H1 (cell line): Measurements from ENCODE around the gene MBNL1. TPM values are rescaled to one million over a fixed set of nuclear protein-coding genes. Genes with fewer than 3 reads are reported as not detected.

ENCODE experiments used
- CTCF ChIA-PET: fragments of 300-600 bp; sonication (Branson Sonifier 250); formaldehyde crosslinking; loops from one replicate; lab custom pipeline; 2021; ENCODE audit not compliant: partially characterized antibody; lab: Charles Lee
- POLR2A ChIA-PET: fragments of 300-600 bp; sonication (Branson Sonifier 250); formaldehyde crosslinking; loops from one replicate; lab custom pipeline; 2021; ENCODE audit warnings: inconsistent platforms; ENCODE audit not compliant: partially characterized antibody; lab: Charles Lee
- DNase-seq, 2 experiments: peaks; one replicate each; pipeline versions ENCODE4 v3.0.0 to v3.0.0-alpha.2; 2010 to 2022; ENCODE audit warnings: low spot score in 2 of 2, low read depth in 1 of 2, mixed read lengths in 1 of 2
- FAIRE-seq: peaks from 2 replicates; lab custom pipeline; 2011; peaks lifted over from hg19 to GRCh38; lab: Jason Lieb, UNC
- H2AFZ ChIP-seq: 2 replicates; pipeline ENCODE4 v1.8.1; 2012; ENCODE audit warnings: low read length, inconsistent platforms
- H2AK5ac ChIP-seq: 2 replicates; pipeline ENCODE4 v1.6.1; 2013; ENCODE audit warnings: low read depth, low read length
- H2BK120ac ChIP-seq: replicated peaks from 2 replicates; pipeline ENCODE3; 2013; ENCODE audit warnings: low read depth, low read length, inconsistent platforms
- H2BK12ac ChIP-seq: 2 replicates; pipeline ENCODE4 v1.6.1; 2013; ENCODE audit warnings: low read depth, low read length
- H2BK15ac ChIP-seq: 2 replicates; pipeline ENCODE4 v1.6.1; 2013; ENCODE audit warnings: low read length
- H2BK20ac ChIP-seq: 2 replicates; pipeline ENCODE4 v1.6.1; 2013; ENCODE audit warnings: low read length
- H2BK5ac ChIP-seq: 2 replicates; pipeline ENCODE4 v1.6.1; 2013; ENCODE audit warnings: low read depth, low read length
- H3K14ac ChIP-seq: 2 replicates; pipeline ENCODE4 v1.6.1; 2013; ENCODE audit warnings: inconsistent platforms; ENCODE audit not compliant: insufficient read length
- H3K18ac ChIP-seq: 2 replicates; pipeline ENCODE4 v1.6.1; 2013; ENCODE audit warnings: low read length; ENCODE audit errors: extremely low read depth
- H3K23ac ChIP-seq: 2 replicates; pipeline ENCODE4 v1.6.1; 2013; ENCODE audit warnings: inconsistent platforms; ENCODE audit not compliant: insufficient read length
- H3K23me2 ChIP-seq: 2 replicates; pipeline ENCODE4 v1.6.1; 2013; ENCODE audit warnings: low read depth, low read length
- H3K27ac ChIP-seq: 2 replicates; pipeline ENCODE4 v1.6.1; 2011; ENCODE audit warnings: low read depth, low read length, inconsistent platforms
- H3K27me3 ChIP-seq, 4 experiments: replicated peaks in 1 of 4; 1 replicate in 1 of 4; 2 replicates in 3 of 4; pipeline versions ENCODE4 v1.6.1 to v1.8.1; 2011 to 2013; ENCODE audit warnings: low read length in 3 of 4, mild to moderate bottlenecking in 3 of 4, inconsistent platforms in 2 of 4, mixed read lengths in 2 of 4, moderate library complexity in 1 of 4; ENCODE audit not compliant: control insufficient read depth in 3 of 4, insufficient read depth in 3 of 4; ENCODE audit errors: extremely low read depth in 1 of 4
- H3K36me3 ChIP-seq, 4 experiments: 2 replicates each; pipeline versions ENCODE4 v1.6.1 to v1.8.1; 2011 to 2013; ENCODE audit warnings: mild to moderate bottlenecking in 4 of 4, low read length in 3 of 4, moderate library complexity in 2 of 4, control low read depth in 1 of 4, inconsistent platforms in 1 of 4; ENCODE audit not compliant: insufficient read depth in 4 of 4, control insufficient read depth in 2 of 4
- H3K4ac ChIP-seq: replicated peaks from 2 replicates; pipeline ENCODE3; 2013; ENCODE audit warnings: low read length, low read depth, mixed read lengths, inconsistent platforms; ENCODE audit not compliant: insufficient read length
- H3K4me1 ChIP-seq, 4 experiments: replicated peaks in 1 of 4; 1 replicate in 1 of 4; 2 replicates in 3 of 4; pipeline versions ENCODE4 v1.6.1 to v1.8.1; 2011 to 2013; ENCODE audit warnings: low read length in 3 of 4, inconsistent platforms in 2 of 4, mixed read lengths in 1 of 4; ENCODE audit not compliant: insufficient read depth in 4 of 4, control insufficient read depth in 3 of 4
- H3K4me2 ChIP-seq, 2 experiments: 2 replicates each; pipeline versions ENCODE4 v1.6.1 to v1.8.1; 2011 to 2013; ENCODE audit warnings: low read depth in 2 of 2, low read length in 2 of 2, control low read depth in 1 of 2, inconsistent platforms in 1 of 2, mild to moderate bottlenecking in 1 of 2; ENCODE audit not compliant: insufficient read depth in 1 of 2
- H3K4me3 ChIP-seq, 4 experiments: fragments of 200-600, 300-600 bp in 1 of 4; sonication (generic), shearing (Covaris generic), sonication (Bioruptor Twin) in 1 of 4; 2 replicates each; pipeline versions ENCODE4 v1.5.1 to v1.8.1; 2011 to 2016; ENCODE audit warnings: low read length in 4 of 4, low read depth in 3 of 4, control low read depth in 2 of 4, inconsistent platforms in 2 of 4, mild to moderate bottlenecking in 2 of 4, mixed read lengths in 1 of 4, moderate library complexity in 1 of 4; ENCODE audit not compliant: insufficient read depth in 2 of 4; ENCODE audit errors: extremely low read depth in 1 of 4
- H3K56ac ChIP-seq: replicated peaks from 2 replicates; pipeline ENCODE3; 2013; ENCODE audit warnings: low read depth, mild to moderate bottlenecking, mixed read lengths, low read length, inconsistent platforms; ENCODE audit not compliant: insufficient read length
- H3K79me1 ChIP-seq: 2 replicates; pipeline ENCODE4 v1.6.1; 2013; ENCODE audit warnings: low read depth, low read length, control low read depth
- H3K79me2 ChIP-seq, 2 experiments: 2 replicates each; pipeline versions ENCODE4 v1.6.1 to v1.8.1; 2012 to 2013; ENCODE audit warnings: low read length in 2 of 2, mild to moderate bottlenecking in 2 of 2, inconsistent platforms in 1 of 2; ENCODE audit not compliant: insufficient read depth in 2 of 2, control insufficient read depth in 1 of 2
- H3K9ac ChIP-seq, 4 experiments: replicated peaks in 1 of 4; 1 replicate in 1 of 4; 2 replicates in 3 of 4; pipeline versions ENCODE4 v1.6.1 to v1.8.1; 2011 to 2013; ENCODE audit warnings: low read depth in 3 of 4, low read length in 3 of 4, control low read depth in 2 of 4, mild to moderate bottlenecking in 2 of 4, moderate library complexity in 2 of 4, inconsistent platforms in 1 of 4; ENCODE audit errors: extremely low read depth in 1 of 4
- H3K9me3 ChIP-seq, 2 experiments: 2 replicates each; pipeline versions ENCODE4 v1.6.1 to v1.8.1; 2012 to 2013; ENCODE audit warnings: mild to moderate bottlenecking in 2 of 2, moderate library complexity in 2 of 2, control low read depth in 1 of 2, inconsistent platforms in 1 of 2, low read depth in 1 of 2, low read length in 1 of 2, mixed read lengths in 1 of 2; ENCODE audit not compliant: insufficient read depth in 2 of 2
- H4K20me1 ChIP-seq, 2 experiments: replicated peaks in 1 of 2; 2 replicates each; pipeline versions ENCODE3 to v1.8.1; 2011 to 2013; ENCODE audit warnings: inconsistent platforms in 2 of 2, low read length in 2 of 2, mild to moderate bottlenecking in 1 of 2; ENCODE audit not compliant: insufficient read depth in 2 of 2, control insufficient read depth in 1 of 2
- H4K5ac ChIP-seq: 2 replicates; pipeline ENCODE4 v1.6.1; 2013; ENCODE audit warnings: low read length, low read depth, mixed read lengths, inconsistent platforms; ENCODE audit not compliant: insufficient read length
- H4K8ac ChIP-seq: 2 replicates; pipeline ENCODE4 v1.8.0; 2013; ENCODE audit warnings: mild to moderate bottlenecking, moderate library complexity, low read length, inconsistent platforms; ENCODE audit not compliant: insufficient read depth; ENCODE audit errors: extremely low read depth
- H4K91ac ChIP-seq: replicated peaks from 2 replicates; pipeline ENCODE3; 2013; ENCODE audit warnings: low read length, mixed read lengths, inconsistent platforms; ENCODE audit not compliant: insufficient read length
- BRCA1 ChIP-seq: IDR thresholded peaks from 2 replicates; pipeline ENCODE4 v1.6.1; 2012; ENCODE audit warnings: low read depth, low read length, improper control_type of control experiment
- FOSL1 ChIP-seq: IDR thresholded peaks from 2 replicates; pipeline ENCODE4 v1.6.1; 2011; ENCODE audit warnings: mild to moderate bottlenecking, low read depth, low read length, moderate library complexity; ENCODE audit not compliant: insufficient read depth
- RAD21 ChIP-seq, 2 experiments: IDR thresholded peaks in 1 of 2; conservative IDR thresholded peaks in 1 of 2; 2 replicates each; pipeline ENCODE4 v1.6.1; 2011; ENCODE audit warnings: low read depth in 2 of 2, low read length in 2 of 2, improper control_type of control experiment in 1 of 2, inconsistent platforms in 1 of 2, mild to moderate bottlenecking in 1 of 2, moderate library complexity in 1 of 2
- RNF2 ChIP-seq: fragments of 200-900, 300-1000 bp; sonication (generic); IDR thresholded peaks from 2 replicates; pipeline ENCODE4 v1.7.1; 2016; ENCODE audit warnings: borderline replicate concordance, low read depth, mild to moderate bottlenecking, antibody characterized with exemption, low read length; ENCODE audit not compliant: poor library complexity, severe bottlenecking; ENCODE audit errors: missing control alignments
- SAP30 ChIP-seq: fragments of 300-600 bp; sonication (generic); IDR thresholded peaks from 2 replicates; pipeline ENCODE4 v1.7.1; 2012; ENCODE audit warnings: low read length, moderate library complexity, mild to moderate bottlenecking, inconsistent platforms; ENCODE audit not compliant: insufficient read depth, insufficient replicate concordance
- SIN3A ChIP-seq, 2 experiments: IDR thresholded peaks in 1 of 2; conservative IDR thresholded peaks in 1 of 2; 2 replicates each; pipeline ENCODE4 v1.6.1; 2011 to 2012; ENCODE audit warnings: low read length in 2 of 2, improper control_type of control experiment in 1 of 2, low read depth in 1 of 2, mild to moderate bottlenecking in 1 of 2
- SIRT6 ChIP-seq: IDR thresholded peaks from one replicate; pipeline ENCODE4 v1.7.1; 2012; ENCODE audit warnings: low read length, inconsistent platforms
- SIX5 ChIP-seq: IDR thresholded peaks from 2 replicates; pipeline ENCODE4 v1.6.1; 2011; ENCODE audit warnings: mild to moderate bottlenecking, low read depth, low read length
- WGBS, 2 experiments: shearing (Covaris generic) in 1 of 2; methylation state at CpG; one replicate each; pipeline versions ENCODE4 v1.1.6 to v1.1.7; 2013 to 2015; ENCODE audit warnings: low lambda C conversion rate in 2 of 2, mixed read lengths in 2 of 2, inconsistent platforms in 1 of 2, low coverage in 1 of 2, missing lambda C conversion rate in 1 of 2; ENCODE audit not compliant: insufficient replicate concordance in 2 of 2, insufficient coverage in 1 of 2, insufficient read length in 1 of 2; ENCODE audit errors: extremely low coverage in 1 of 2, missing lambda C conversion rate in 1 of 2; 5-methylcytosine and 5-hydroxymethylcytosine counted together
- polyA plus RNA-seq, 7 experiments: library from polyadenylated mRNA; depleted of rRNA in 3 of 7; stranded (reverse) in 5 of 7; unstranded in 2 of 7; fragments of >200 nt in 5 of 7; fragments of 200-250 nt in 2 of 7; gene quantifications; 1 replicate in 5 of 7; 2 replicates in 1 of 7; 4 replicates in 1 of 7; pipeline versions ENCODE4 v1.2.1 to v1.2.3, GENCODE V29; 2011 to 2013; ENCODE audit warnings: missing spikeins in 2 of 7, mixed read lengths in 2 of 7
- total RNA-seq: library from RNA; stranded (reverse); fragmentation: NEBNext Ultra II Directional; extraction: Animal tissue kit (Norgen Biotek cat#: 25700); gene quantifications from 2 replicates; pipeline ENCODE4 v1.2.1, GENCODE V29; 2021

MBNL1 gene
- total and polyA plus RNA-seq, 2 of the 8 experiments (the other 6 are each of a cell fraction or from before 2014, with no cell fraction given): 5.0 to 16.4 TPM

DNA sequence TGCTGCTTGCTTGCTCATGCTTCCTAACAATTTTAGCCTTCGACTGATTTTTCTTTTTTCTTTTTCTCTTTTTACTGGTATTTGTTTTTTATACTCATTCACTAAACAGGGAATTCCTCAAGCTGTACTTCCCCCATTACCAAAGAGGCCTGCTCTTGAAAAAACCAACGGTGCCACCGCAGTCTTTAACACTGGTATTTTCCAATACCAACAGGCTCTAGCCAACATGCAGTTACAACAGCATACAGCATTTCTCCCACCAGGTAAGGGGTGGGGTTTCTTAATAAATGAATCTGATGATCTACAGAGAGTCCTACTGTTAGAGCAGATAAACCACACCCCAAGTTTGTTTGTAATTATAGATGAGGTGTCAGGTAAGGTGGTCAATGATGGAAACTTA lies 178.8 kb downstream of the MBNL1 start:
- no peak overlapping the region for H3K14ac ChIP-seq
- no peak overlapping the region for H2BK12ac ChIP-seq
- no peak for DNase-seq
- no peak overlapping the region for H2BK120ac ChIP-seq
- TF ChIP-seq SAP30 (no peak), BRCA1 (no peak), SIX5 (no peak), RAD21 (IDR thresholded peaks at IDR 0.05 in 1 of 2, conservative IDR thresholded peaks at IDR 0.05 in 1 of 2; ENCODE audit: low read depth in 2 of 2, low read length in 2 of 2) (no peak), RNF2 (no peak), SIN3A (conservative IDR thresholded peaks at IDR 0.05 in 1 of 2, IDR thresholded peaks at IDR 0.05 in 1 of 2; ENCODE audit: low read depth in 1 of 2, low read length in 2 of 2) (no peak), FOSL1 (no peak), SIRT6 (no peak)
- WGBS, 2 experiments: 93% methylated on average over 3 of the region's 3 CpGs; no CpG with 5 or more reads in 1 of the 2 experiments
- H3K23ac ChIP-seq: no peak overlapping the region
- no peak overlapping the region for H3K18ac ChIP-seq
- no peaks in the 10 kb centered on the region; the same call in 1 of the 2 replicates for H3K79me1 ChIP-seq
- CTCF ChIA-PET: interaction anchor here (0.6 to 1.6 kb wide), 7 partner anchors 11 to 263 kb away, joined by 3 to 9 read pairs (median 3); no protein-coding TSS in a partner anchor
- no peak overlapping the region for H2BK20ac ChIP-seq
- no peak overlapping the region for H3K4me2 ChIP-seq
- FAIRE-seq: no peak
- no peaks in the 10 kb centered on the region for H4K20me1 ChIP-seq
- POLR2A ChIA-PET: no interaction called here
- no peaks in the 10 kb centered on the region for H3K9me3 ChIP-seq
- no peak overlapping the region for H3K9ac ChIP-seq
- no peak overlapping the region for H2BK15ac ChIP-seq
- no peak overlapping the region for H3K27ac ChIP-seq
- H4K8ac ChIP-seq: no peak overlapping the region
- peaks cover 0 to 4% (median 2%) of the 10 kb centered on the region in 4 experiments; a peak in 1 of 7 replicates for H3K4me1 ChIP-seq
- peaks cover 1% of the 10 kb centered on the region; the same call in 1 of the 2 replicates for H3K23me2 ChIP-seq
- H3K79me2 ChIP-seq: no peaks in the 10 kb centered on the region
- no peak overlapping the region for H2AK5ac ChIP-seq
- H4K5ac ChIP-seq: no peak overlapping the region
- H2AFZ ChIP-seq: no peak overlapping the region
- no peaks in the 10 kb centered on the region for H3K36me3 ChIP-seq
- no peak overlapping the region for H3K56ac ChIP-seq
- H3K4ac ChIP-seq: no peak overlapping the region
- H4K91ac ChIP-seq: no peak overlapping the region
- H3K27me3 ChIP-seq: no peaks in the 10 kb centered on the region
- H3K4me3 ChIP-seq: no peak overlapping the region
- no peak overlapping the region for H2BK5ac ChIP-seq
